Subcutaneous adipose tissue (tissue), 4 donors: ENCODE measurements around the gene SLU7. TPM values are rescaled to one million over a fixed set of nuclear protein-coding genes. Genes with fewer than 3 reads are reported as not detected.

ENCODE experiments used
- total RNA-seq, 4 donors: library from RNA; depleted of rRNA; stranded (reverse); fragments of >200 nt; gene quantifications; one replicate each; pipeline ENCODE4 v1.1.0, GENCODE V29; 2016
- TF ChIP-seq, protein P1 (sequence below): fragments of 450-650 bp; IDR thresholded peaks from one replicate; pipeline ENCODE4 v1.5.1; 2016; ENCODE audit warnings: low read depth, mild to moderate bottlenecking, control low read depth, antibody characterized with exemption, moderate library complexity

Gene SLU7
- total RNA-seq, 4 donors from 2014 or later, result 42.8 to 98.0 (median 70.5) TPM

GRCh38 chr5:160450164-160450932 lies 31.5 kb upstream of the SLU7 start:
- TF ChIP-seq, protein P1, sequence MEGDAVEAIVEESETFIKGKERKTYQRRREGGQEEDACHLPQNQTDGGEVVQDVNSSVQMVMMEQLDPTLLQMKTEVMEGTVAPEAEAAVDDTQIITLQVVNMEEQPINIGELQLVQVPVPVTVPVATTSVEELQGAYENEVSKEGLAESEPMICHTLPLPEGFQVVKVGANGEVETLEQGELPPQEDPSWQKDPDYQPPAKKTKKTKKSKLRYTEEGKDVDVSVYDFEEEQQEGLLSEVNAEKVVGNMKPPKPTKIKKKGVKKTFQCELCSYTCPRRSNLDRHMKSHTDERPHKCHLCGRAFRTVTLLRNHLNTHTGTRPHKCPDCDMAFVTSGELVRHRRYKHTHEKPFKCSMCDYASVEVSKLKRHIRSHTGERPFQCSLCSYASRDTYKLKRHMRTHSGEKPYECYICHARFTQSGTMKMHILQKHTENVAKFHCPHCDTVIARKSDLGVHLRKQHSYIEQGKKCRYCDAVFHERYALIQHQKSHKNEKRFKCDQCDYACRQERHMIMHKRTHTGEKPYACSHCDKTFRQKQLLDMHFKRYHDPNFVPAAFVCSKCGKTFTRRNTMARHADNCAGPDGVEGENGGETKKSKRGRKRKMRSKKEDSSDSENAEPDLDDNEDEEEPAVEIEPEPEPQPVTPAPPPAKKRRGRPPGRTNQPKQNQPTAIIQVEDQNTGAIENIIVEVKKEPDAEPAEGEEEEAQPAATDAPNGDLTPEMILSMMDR, result no peak

GRCh38 chr5:160449458-160449857 lies 30.6 kb upstream of the SLU7 start:
- TF ChIP-seq, protein P1, result no peak

- TF ChIP-seq, protein P1, result no peak
These were observed 30.0 kb upstream of the SLU7 start for GRCh38 chr5:160448886-160449285.

GRCh38 chr5:160445751-160446150 lies 26.9 kb upstream of the SLU7 start:
- TF ChIP-seq, protein P1, result no peak

DNA sequence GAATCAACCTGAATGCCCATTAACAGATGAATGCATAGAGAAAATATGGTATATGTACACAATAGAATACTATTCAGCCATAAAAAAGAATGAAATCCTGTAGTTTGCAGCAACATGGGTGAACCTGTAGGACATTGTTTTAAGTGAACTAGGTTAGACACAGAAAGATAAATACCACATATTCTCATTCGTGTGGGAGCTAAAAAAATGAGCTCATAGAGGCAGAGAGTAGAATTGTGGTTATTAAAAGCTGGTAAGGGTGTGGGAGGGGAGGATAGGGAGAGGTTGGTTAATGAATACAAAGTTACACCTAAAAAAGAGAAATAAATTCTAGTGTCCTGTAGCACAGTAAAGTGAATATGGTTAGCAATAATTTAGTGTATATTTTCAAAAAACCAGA lies 26.3 kb upstream of the SLU7 start:
- TF ChIP-seq, protein P1, result no peak

- TF ChIP-seq, protein P1, result no peak
These were observed 25.5 kb upstream of the SLU7 start for GRCh38 chr5:160444407-160444806.

DNA sequence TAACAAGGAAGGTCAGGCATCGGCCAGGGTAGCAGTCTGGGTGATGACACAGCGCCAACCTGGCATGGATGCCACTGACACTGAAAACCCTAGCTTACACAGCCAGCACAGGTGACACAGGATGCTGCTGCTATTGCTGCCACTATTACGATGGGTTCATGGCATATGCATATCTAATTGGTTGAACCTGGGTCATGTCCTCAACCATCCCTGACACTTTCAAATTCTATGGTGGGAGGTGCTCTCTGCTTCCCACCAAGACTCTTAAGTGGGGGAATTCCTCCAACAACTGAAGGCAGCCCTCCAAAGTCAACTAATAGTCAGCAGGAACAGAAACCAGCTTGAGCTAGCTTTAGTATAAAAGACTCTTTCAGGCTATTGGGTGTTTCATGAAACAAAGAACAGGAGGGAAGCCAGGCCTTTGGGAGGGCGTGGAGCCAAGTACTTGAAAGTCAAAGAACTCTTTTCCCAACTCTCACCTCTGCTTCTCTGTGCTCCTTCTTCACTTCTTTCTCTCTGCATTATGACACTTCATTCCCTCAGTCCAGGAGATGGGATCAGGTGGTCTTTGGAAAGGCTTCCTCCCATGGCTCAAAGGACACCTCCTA lies 24.0 kb upstream of the SLU7 start:
- TF ChIP-seq, protein P1, result no peak
